NCI-H2196 treated with DMSO at 0.1 percent for 48 hours (cell line): ENCODE measurements around the gene OSBPL1A.
"Not testable (repeated sequence)": the region's sequence is repeated elsewhere in the genome, so short reads cannot be mapped to it uniquely, and the experiment has no call there.

Experiments used
- DNase-seq: peaks from one replicate; lab custom pipeline; 2025; ENCODE audit not compliant: unreplicated experiment; lab: John Stamatoyannopoulos, UW

The OSBPL1A gene

DNA sequence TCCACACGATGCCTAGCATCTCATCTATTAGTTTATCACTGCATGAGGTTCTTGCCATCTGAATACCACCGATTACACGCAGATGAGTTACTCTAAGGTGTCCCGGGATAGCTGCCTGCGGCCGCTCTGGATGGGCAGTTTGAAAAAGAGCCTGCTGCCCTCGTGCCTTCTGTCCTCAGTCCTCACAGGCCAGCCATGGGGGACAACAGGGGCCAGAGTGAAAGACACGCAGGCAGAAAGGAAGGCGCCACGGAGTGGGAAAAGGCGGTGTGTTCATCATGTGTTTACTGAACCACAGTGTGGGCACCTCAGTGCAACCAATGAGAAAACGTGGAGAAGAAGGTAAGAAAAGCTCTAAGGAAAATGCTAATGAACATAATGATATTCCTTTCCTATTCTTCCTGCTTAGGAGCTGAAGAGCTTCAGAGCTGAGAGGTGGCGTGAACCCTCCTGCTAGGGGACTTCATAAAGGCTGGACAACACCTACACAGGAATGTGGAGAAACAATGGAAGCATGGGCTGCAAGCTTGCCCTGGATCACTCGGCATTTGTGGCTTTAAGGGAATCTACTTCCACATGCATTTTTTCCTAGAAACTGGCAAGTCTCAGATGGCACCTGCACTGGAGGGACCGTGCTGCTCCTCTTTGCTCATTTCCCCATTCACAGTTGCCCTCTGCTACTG lies 207.8 kb downstream of the OSBPL1A start:
- DNase-seq: no peak

- no peak for DNase-seq
Observed at GRCh38 chr18:24189007-24189528, 208.6 kb downstream of the OSBPL1A start.

- no peak for DNase-seq
Observed at GRCh38 chr18:24188120-24188519, 209.5 kb downstream of the OSBPL1A start.

DNA sequence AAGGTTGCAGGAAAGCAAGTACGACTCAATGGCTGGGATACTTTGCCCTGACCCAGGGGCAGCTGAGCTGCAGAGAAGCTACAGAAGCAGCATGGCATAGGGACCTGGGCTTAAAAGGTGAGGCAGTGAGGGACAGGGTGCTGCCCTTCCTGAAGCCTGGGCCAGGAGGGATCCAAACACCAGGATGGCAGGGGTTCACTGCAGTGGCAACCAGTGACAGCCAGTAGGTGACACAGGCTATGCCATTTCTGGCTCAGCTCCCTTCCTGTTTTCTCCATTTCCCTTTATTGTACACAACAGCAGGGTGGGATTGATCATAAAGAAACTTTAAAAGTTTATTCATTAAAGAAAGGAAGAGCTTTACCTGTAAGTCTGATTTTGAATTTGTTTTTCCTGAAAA lies 209.9 kb downstream of the OSBPL1A start:
- no peak for DNase-seq

- DNase-seq: no peak
Observed at GRCh38 chr18:24187049-24187448, 210.6 kb downstream of the OSBPL1A start.

DNA sequence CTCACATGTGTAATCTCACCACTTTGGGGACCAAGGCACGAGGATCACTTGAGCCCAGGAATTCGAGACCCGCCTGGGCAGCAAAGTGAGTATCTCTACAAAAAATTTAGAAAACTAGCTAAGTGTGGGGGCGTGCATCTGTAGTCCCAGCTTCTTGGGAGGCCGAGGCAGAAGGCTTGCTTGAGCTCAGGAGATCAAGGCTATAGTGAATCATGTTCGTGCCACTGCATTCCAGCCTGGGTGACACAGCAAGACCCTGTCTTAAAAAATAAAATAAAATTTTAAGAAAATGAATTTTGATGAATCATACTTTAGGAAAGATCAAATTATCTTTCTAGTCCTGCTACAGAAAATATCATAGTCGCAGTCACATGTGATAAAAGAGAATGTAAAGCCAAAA lies 211.8 kb downstream of the OSBPL1A start:
- no peak for DNase-seq

GRCh38 chr18:24181806-24182205 lies 215.8 kb downstream of the OSBPL1A start:
- no peak for DNase-seq

DNA sequence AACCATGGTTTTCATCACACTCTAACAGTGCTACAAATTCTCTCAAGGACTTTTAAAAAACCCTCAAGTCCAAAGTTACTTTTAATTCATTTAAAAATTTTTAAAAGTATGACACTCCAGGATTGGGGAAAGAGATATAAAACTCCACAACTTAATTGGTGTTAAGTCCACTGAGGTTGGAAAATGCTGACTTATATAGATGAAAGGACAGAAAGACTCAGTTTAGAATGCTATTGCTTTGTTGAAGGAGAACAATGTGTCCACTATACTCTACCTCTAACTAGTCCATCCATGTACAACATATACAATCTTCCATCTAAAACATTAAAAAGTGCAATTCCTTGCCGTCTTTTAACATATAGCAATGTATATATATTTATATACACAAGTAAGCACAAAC lies 217.6 kb downstream of the OSBPL1A start:
- DNase-seq: no peak

DNA sequence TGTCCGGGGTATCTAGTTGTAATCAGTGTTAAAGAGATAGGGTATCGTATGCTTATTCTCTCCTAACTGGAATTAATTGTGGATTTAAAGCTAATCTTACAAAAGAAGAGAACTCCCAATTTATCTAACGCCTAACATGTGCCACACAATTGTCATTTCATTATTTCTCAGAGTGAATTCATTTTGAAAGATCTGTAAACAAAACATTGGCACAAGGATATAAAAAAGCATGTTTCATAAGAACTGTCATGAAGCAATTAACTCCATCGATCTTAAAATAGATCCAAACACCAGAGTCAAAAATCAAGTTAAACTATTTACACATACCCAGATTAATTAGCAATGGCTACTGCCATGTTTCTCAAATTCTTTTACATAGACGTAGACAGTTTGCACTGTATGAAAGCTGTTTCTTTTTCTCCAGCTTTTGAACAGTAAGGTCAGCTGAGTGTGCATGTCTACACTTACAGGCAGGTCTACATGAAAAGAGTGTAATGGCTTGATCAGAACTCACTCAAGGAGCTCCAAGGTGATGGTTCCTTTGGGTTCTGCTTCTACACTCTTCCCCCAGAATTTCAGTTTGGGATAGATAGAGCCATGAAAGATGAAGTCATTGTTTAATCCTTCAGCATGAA lies 220.0 kb downstream of the OSBPL1A start:
- no peak for DNase-seq

DNA sequence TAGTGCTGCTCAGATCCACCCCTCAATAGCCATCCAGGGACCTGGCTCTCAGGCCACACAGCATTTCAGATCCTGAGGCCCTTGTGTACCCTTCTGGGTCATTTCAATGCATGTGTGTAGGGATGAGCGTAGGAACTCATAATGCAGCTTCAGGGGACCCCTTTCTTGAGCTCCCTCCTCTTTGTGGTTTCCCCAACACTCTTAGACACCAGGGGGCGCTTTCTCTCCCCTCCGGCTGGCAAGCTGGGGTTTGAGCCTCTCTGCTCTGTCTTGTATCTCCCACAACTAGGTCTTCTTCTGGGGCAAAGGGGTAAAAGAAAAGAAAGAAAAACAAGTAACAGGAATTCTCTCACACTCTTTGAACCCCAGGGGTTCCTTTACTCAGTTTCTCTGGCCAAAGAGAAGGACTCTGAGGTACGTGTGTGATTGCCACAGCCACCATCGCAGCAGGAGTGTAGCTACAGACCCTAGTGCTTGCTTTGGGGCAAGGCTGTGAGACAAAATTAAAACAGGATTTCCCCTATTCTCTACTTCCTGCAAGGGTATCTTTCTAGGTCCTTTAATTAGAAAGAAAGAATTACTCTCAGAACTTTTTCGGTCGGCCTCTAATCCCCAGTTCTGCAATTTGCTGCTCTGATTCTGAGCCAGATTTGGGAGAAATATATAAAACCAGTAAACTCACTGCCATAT lies 220.8 kb downstream of the OSBPL1A start:
- DNase-seq: no peak

GRCh38 chr18:24173997-24174396 lies 223.6 kb downstream of the OSBPL1A start:
- no peak for DNase-seq

- DNase-seq: no peak
Observed at GRCh38 chr18:24170360-24170759, 227.3 kb downstream of the OSBPL1A start.

- no peak for DNase-seq
Observed at GRCh38 chr18:24168496-24168895, 229.1 kb downstream of the OSBPL1A start.

DNA sequence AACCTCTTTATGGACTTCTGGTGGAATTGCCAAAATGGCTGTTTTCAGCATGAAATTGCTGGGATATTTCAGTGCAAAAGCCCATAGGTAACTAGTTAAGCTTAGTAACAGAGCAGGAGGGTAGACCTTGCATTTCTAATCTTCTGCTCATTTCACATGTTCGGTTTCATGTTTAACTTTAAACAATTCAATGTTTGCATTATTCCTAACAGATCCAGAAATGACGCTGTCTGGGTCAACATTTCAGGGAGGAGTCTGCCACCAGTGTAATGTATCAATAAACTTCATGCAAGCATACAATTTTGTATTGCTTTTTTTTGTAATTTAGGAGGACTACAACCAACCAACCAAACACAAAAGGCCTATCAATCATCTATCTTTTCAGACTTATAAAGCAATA lies 236.3 kb downstream of the OSBPL1A start:
- no peak for DNase-seq

GRCh38 chr18:24160086-24160485 lies 237.5 kb downstream of the OSBPL1A start:
- no peak for DNase-seq

DNA sequence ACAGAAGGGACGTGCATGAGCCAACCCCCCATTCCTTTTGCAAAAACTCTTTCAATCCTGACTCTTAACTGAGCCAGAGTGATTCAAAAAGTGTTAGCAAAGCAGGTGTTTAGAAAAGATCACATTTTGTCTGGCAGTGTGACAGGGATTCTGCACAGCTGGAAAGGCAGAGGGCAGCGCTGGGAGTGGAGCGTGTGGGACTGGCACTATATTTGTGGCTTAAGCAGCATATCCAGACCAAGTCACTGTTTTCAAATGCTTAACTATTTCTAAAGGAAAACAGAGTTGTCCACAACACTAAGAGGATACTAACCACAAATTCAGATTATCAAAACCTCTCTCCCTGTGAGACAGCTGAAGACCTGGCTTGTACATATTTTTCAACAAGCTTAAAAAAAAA lies 239.8 kb downstream of the OSBPL1A start:
- no peak for DNase-seq

DNA sequence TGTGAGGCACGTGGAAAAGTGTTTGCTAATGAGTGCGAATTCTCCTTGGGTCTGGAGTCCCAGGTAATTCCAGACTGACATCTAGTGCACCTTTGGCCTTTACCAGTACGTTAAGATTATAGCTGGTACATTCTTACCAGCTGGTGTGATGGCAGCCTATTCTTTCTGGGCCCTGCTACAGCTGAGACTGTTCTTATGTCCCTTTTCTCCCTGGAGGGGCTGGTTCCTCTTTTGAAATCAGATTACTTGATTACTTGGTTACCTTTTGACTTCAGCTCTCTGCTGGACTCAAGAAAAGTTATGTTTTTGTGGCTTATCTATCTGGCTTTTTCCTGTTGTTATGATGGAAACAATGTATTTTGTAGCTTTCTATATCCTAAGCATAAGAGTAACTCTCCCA lies 244.2 kb downstream of the OSBPL1A start:
- DNase-seq: no peak

DNA sequence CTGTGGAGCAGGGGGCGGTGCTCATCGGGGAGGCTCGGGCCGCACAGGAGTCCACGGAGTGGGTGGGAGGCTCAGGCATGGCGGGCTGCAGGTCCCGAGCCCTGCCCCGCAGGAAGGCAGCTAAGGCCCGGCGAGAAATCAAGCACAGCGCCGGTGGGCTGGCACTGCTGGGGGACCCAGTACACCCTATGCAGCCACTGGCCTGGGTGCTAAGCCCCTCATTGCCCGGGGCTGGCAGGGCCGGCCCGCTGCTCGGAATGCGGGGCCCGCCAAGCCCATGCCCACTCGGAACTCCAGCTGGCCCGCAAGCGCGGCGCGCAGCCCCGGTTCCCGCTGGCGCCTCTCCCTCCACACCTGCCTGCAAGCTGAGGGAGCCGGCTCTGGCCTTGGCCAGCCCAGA lies 248.0 kb downstream of the OSBPL1A start:
- DNase-seq: not testable (repeated sequence)

DNA sequence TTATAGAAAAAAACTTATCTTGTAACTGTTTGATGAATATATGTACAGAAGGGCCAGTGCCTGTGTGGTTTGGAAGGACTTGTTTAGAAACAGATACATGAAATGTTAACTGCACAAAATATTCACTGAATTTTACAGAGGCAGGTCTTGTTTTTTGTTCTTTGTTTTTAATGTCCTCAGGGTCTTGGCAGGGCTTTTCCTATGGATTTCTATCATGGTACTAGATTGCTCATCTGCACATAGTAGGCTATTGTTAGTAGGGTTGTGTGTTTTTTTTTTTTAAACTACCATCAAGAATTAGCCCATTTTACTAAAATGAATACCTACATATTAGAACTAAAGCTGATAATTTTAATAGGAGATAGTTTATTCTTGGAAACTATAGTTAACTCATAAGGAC lies 255.2 kb downstream of the OSBPL1A start:
- DNase-seq: no peak

- DNase-seq: no peak
Observed at GRCh38 chr18:24140697-24141096, 256.9 kb downstream of the OSBPL1A start.

DNA sequence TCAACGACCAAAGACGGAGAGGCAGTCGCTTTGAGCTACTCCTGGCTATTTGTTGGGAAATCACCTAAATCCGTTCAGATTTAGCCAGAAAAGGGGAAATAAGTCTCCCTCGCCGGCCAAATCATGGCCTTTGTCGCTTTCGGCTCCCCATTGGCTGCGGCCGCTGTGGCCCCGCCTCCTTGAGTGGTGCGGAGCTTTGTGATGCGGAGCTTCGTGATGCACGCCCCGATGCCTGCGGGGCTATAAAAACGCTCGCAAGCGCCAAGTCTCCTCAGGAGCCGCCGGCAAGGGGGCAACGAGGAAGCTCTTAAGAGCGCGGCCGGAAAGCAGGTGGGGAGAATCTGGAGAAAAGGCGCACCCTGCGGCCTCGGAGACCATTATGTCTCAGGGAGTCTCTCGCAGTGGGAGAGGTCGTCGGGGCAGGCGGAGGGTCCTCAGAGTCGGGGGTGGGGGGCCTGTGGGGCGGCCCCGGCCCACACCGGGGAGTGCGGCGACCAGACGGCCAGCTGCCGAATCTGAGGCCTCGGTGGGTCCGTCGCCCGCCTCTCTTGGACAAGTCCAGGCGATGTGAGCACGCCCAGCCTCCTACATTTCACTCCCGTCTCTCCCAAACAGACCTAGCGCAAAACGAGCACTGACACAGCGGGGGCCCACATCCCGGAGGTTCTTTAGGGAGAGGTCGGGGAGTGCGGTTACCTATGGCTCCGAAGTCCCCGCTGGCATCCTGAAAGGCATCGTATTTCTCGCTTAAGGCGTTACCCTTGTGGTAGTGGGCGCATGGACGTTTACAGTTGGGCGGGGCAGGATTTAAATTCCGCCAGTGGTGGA lies 258.6 kb downstream of the OSBPL1A start, which contains the start of gene CABYR:
CABYR (plus strand) TSS at position 274 of the 828 bp plus-strand sequence. CDS start 4,053 bp downstream, outside the sequence.
- DNase-seq: peak; percentile 48
